ENCODE results near the gene HSPH1.
A peak's percentile ranks its signal among the peaks of the same experiment; 100 is the strongest.

The HSPH1 gene

DNA sequence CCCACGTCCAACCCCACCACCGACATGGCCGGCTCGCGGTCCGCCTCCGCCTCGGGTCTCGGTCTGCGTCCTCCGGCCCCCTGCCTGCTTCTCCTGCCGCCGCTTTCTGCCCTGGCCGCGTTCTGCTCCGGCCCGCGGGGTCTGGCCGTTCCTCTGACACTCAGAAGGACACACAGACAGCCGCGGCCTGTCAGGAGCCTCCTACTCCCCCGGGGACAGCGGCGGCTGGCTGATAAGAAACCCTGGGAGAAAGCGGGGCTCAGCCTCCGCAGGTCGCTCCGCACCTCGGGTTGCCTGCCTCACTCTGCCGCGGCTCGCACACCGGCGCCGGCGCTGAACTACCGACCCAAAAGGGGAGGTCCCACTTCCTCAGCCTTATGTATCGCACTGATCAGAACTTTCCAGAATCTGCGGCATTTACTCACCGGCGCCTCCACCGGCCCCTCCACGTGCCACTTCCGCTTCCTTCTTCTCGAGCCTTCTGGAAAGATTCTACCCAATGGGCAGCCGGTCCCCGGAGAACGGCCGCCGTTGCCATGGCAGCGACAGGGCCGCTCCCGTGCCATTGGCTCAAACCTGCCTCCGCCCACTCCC lies at the start of gene HSPH1:
HSPH1 (minus strand) TSS at position 348 of the 594 bp plus-strand sequence; CDS start at position 26, 322 bp downstream.
- peak; percentile 89 for DNase-seq (ENCODE audit: low read depth)

GRCh38 chr13:31209841-31210210 lies 48.1 kb upstream of the HSPH1 start:
- DNase-seq (ENCODE audit: low read depth): no peak

DNA sequence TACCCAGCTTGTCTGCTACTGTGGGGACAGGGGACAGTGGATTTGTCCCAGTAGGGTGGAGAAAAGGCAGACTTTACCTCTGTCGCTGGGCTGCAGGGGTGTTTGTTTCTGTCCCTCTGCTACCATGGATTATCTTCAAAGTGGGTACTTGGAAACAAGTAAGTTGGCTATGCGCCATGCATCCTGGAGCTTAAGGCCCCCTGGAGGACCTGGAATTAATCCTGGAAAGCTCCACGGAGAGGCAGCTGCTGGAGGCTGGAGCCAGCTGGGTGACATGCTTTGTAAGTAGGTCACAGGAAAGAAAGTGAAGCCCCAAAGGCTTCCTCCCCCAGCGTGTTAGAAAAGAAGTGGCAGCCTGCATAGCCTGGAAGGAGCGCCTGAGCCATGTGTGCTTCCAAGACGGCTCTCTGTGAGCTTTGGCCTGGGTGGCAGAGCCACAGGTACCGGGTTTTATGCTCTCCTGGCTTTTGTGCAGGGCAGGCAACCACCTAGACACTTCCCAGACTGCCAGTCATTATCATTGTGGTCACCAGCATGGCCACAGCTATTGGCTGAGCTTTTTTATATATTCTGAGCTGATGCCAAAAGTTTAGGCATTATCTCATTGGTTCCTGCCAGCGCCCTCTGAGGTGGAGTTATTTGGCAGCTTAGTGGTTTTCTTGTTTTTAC lies 47.6 kb upstream of the HSPH1 start:
- DNase-seq (ENCODE audit: low read depth): peak; percentile 51

DNA sequence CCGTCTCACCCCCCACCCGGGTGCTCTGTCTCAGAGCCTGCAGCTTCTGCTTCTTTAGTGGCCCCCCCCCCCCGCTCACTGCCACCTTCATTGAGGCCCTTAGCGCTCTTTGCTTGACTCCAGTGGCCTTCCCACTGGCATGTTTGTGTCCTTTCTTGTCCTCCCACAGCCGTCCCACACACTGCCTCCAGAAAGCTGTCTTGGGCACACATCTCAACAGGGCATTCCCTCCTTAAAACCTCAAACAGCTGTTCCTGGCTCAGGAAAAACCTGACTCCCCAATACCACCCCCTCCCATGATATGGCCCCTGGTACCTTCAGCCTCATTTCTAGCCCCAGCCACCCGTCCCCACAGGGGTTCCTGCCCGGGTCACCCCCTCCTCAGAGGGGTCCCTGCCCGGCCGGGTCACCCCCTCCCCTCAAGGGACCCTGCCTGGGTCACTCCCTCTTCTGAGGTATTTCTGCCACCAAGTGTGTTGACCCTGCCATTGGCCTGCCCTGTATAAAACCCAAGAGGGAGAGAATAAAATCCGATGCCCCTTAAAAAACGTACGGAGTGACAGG lies 46.9 kb upstream of the HSPH1 start:
- no peak for DNase-seq (ENCODE audit: low read depth)

DNA sequence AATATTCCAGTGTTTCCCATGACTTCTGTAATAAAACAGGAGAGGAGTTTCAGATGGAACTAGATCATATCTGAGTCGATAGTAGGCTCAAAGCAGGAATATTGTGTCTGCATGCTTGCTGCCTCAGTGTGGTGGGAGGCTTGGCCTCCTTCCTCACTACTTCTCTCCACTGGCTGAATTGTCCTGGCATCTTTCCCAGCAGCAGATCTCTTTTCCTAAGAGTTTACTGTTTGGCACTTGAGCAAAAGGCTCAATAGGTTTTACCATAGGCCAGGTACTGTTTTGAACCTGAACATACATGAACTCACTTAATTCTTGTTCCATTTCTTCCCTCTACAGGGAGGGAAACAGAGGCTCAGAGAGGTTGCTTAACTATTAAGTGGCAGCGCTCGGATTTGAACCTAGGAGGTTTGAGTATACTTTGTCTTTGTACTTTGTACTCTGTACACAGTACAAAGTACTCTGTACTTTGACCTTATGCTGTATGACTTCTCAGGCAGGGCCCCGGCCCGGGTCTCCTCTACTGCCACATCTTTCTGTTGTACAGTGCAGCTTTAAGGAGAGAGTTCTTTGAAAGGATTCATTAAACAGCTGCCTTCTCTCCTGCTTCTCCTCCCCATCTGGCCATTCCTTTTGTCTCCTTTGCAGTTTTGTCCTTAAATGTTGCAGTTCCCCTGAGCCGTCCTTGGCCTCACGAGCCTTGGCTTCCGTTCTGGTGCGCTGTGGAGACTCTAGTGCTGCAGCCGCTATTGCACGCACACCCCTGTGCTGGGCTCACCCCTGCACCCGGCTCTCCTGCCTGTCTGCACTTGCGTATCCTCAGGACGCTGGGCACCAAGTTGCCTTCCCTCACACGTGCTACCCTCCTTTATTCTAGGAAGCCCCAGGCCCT lies 46.2 kb upstream of the HSPH1 start:
- DNase-seq (ENCODE audit: low read depth): no peak

DNA sequence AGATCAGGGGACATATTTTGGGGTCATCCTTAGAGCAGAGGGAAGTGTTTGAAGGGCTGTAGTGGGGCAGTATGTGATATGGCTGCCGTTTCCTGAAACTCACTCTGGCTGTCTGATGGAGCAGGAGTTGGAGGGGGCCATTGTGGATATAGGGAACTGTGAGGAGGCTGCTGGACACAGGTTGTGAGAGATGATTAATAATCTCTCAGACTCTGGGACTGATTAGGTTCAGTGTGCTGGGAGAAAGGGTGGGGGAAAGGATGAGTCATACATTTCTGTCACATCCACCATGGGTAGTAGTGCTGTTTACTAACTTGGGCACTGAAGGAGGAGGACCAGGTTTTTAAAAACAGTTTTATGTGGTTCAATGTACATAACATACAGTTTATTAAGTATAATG lies 42.9 kb upstream of the HSPH1 start:
- no peak for DNase-seq (ENCODE audit: low read depth)

DNA sequence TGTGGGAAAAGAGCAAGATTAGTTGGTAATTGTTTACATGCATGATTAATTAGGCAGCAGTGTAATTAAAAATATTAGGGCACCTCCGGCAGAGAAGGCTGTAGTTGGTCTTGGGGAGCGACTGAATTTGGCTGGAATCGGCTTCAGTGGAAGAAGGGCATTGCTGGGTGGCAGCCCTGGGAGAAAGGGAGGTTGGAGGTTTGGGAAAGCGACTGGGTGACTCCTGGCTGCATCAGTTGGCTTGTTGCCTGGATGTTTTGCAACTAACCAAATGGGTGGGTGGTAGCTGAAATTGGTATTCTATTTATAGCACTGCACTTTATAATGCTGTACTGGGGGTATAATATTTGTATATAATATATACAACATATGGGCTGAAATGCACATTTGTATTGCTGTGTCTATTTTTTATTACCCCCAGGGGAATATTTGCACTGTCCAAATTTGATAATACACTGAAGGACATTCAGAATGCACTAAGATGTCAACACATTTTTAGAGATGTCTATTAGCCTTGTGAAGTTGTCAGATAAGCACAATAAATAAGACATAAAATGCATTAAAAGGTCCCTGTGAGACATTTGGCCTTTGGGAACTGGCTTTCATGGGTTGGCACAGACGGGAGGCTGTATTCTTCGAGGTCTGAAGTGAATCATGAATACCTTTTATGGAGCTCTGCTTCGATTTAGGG lies 39.8 kb upstream of the HSPH1 start:
- no peak for DNase-seq (ENCODE audit: low read depth)

DNA sequence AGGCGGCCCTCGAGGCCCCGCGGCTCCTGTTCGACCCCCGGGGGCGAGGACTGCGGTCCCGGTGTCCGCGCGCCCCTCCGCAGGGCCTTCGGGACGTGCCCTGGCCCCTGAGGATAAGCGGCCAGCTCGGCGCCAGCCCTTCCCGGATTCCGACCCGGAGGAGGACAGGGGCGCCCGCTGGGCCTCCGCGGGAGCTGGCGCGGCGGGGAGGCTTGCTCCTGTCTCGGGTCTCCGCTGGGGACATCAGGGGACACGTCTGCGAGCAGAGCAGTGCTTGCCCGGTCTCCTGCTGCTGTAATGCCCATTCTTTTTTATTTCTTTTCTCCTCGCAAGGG lies 38.9 kb upstream of the HSPH1 start:
- no peak for DNase-seq (ENCODE audit: low read depth)

DNA sequence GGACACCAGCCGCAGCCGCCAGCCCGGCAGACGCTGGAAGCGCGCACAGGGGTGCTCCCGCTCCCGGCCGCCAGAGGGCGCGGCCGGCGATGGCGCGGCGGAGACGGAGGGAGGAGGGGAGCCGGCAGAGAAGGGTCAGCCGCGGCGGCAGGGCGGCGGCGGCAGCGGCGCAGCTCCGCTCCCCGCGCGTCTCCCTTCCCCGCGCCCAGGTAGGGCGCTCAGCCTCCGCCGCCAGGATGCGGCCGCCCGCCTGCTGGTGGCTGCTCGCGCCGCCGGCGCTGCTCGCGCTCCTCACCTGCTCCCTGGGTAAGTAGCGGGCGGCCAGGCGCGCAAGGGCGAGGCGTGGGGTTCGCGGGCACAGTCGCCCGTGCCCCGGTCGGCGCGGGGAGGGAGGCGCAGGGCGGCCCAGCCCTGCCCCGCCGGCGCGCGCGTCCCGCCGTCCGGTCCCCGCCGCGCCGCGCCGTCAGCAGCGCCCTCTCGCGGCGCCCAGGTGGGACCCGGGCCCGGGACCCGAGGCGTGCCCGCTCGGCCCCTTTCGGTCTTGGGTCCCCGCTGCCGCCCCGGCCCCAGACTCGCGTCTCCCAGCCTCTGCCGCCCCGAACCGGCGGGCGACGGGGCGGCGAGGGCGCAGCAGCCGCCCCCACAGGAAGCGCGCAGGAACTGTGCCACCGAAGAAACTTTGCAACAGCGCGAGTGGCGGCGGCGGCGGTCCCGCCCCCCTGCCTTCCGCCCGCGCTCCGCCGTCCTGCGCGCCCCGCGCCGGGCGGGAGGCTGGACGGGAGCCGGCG lies 38.3 kb upstream of the HSPH1 start, which contains the start of gene B3GLCT:
B3GLCT (plus strand) TSS at position 127 of the 788 bp plus-strand sequence; CDS start at position 237, 110 bp downstream.
- DNase-seq (ENCODE audit: low read depth): no peak

- DNase-seq (ENCODE audit: low read depth): no peak
Observed at GRCh38 chr13:31199527-31199848, 37.8 kb upstream of the HSPH1 start.

DNA sequence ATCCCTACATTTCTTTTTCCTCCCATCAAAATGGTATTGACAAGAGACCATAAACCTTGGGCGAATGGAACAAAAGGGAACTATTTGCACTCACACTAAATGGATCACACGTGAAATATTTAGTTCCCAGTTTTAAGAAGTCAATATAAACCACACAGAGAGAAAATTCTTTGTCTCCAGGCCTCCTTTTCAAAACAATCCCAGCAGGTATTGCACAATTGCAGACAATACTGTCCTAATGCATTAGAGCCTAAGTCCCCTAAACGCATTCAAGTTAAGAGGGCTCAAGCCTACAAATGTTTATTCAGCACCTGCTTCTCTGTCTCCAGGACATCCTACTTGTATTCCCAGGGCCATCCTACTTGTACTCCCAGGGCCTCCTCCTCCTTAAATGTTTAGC lies 36.8 kb upstream of the HSPH1 start:
- DNase-seq (ENCODE audit: low read depth): no peak

DNA sequence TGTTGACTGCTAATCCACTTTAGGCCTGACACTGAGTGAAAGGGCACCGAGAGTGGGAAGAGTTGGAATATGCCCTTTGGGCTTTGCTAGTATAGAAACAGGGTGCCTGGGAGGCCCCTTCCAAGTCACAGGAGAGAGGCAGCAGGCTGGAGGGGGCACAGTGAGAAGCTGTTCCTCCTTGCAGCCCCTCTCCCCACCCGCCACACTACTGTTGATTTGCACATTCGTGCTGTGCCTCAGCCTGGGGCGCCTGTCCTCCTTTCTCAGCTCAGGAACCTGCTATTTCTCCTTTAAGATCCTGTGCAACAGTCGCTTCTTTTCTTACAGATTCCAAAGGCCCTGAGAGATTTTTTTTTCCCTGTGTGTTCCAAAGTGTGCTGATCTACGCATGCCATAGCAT lies 35.3 kb upstream of the HSPH1 start:
- no peak for DNase-seq (ENCODE audit: low read depth)

GRCh38 chr13:31195616-31196015 lies 33.9 kb upstream of the HSPH1 start:
- no peak for DNase-seq (ENCODE audit: low read depth)

DNA sequence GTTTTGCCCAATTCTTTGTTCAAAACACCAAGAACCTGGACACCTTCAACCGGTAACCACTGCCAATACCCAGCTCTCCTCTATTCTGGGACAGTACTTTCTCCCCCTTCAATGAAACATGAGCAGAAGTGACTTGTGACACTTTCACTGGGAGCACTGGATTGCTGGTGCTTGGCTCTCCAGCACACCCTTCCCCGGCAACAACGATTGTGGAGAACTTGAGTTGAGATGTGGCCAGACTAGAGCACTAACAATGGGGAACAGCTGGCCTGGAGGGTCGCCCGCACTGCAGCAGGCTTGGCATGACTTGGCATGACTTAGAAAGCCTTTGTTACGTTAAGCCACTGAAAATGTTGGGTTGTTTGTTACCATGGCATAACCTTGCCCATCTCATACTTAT lies 30.6 kb upstream of the HSPH1 start:
- DNase-seq (ENCODE audit: low read depth): no peak

- no peak for DNase-seq (ENCODE audit: low read depth)
Observed at GRCh38 chr13:31191748-31192147, 30.0 kb upstream of the HSPH1 start.

GRCh38 chr13:31184981-31185645 lies 23.4 kb upstream of the HSPH1 start:
- no peak for DNase-seq (ENCODE audit: low read depth)

DNA sequence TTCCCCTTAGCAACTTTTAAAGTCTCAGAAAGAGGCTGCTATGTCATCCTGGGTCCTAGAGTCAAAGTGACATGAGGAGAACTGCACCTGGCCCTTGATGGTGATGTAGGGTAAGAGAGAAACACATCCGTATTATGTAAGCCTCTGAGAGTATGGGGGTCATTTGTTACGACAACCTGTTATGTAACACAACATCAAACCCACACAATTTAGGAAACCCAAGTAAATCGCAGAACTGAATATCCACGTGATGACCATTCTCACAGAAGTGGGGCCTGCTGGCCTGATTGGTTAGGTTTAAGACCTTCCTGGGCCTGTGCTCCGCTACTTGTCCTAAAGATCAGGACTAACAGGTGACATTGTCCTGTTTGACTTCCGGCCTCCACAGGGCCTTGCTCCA lies 22.7 kb upstream of the HSPH1 start:
- no peak for DNase-seq (ENCODE audit: low read depth)

DNA sequence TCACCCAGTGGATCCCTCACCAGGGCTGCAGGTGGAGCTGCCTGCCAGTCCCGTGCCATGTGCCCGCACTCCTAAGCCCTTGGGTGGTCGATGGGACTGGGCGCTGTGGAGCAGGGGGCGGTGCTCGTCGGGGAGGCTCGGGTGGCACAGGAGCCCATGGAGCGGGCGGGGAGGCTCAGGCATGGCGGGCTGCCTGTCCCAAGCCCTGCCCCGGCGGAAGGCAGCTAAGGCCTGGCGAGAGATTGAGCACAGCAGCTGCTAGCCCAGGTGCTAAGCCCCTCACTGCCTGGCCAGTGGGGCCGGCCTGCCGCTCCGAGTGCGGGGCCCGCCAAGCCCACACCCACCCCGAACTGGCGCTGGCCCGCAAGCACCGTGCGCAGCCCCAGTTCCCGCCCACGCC lies 21.3 kb upstream of the HSPH1 start:
- DNase-seq (ENCODE audit: low read depth): no peak

DNA sequence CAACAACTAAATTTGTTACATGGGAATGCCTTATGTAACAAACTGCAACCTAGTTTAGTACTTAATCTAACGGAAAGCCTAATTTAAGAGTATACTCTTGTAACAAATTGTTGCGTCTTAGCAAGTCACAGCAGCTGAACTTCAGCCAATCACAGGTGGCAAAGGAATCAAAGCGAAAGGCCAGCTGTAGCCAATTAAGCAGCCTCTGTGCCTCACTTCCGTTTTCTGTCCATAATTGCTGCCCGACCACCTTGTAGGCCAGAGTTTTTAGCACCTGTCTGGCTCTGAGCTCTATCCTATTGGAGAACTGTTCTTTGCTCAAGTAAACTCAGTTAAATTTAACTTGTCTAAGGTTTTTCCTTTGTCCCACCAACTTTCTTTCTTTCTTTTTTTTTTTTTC lies 18.1 kb upstream of the HSPH1 start:
- DNase-seq (ENCODE audit: low read depth): no peak

DNA sequence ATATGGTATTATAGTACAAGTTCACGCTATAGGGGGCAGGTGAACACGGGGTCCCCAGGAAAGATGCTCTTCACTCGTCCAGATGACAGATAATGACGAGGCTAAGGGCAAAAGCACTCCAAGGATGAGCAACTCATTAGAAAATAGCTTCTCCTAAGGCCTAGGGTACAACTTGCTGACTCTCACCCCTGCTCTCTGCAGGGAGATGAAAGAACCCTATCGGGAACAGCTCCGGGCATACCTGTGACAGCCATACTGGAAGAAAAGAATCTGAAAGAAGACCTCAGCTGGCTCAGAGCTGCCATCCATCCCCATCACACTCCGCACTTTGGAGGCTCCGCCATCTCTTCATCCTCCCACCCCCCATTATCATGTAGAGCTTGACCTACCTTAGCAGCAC lies 17.5 kb upstream of the HSPH1 start:
- DNase-seq (ENCODE audit: low read depth): no peak

Measured in GM04503 (cell line).